Progenitor cell of endocrine pancreas (in vitro differentiated cells): Measurements from ENCODE around the gene ITGAL. TPM values are rescaled to one million over a fixed set of nuclear protein-coding genes. Genes with fewer than 3 reads are reported as not detected.
A peak's percentile ranks its signal among the peaks of the same experiment; 100 is the strongest.
"Not testable (repeated sequence)": the region's sequence is repeated elsewhere in the genome, so short reads cannot be mapped to it uniquely, and the experiment has no call there.

Experiments used
- DNase-seq: peaks from one replicate; pipeline ENCODE4 v3.0.0; 2021; ENCODE audit warnings: low spot score; ENCODE audit not compliant: unreplicated experiment
- H3K27ac Mint-ChIP-seq: 2 replicates; pipeline ENCODE4 v1.8.0; 2021; ENCODE audit warnings: mild to moderate bottlenecking, moderate library complexity, mixed read lengths
- H3K27me3 Mint-ChIP-seq: 2 replicates; pipeline ENCODE4 v1.8.0; 2021; ENCODE audit warnings: mixed read lengths
- H3K36me3 Mint-ChIP-seq: 2 replicates; pipeline ENCODE4 v1.8.0; 2022; ENCODE audit warnings: mixed read lengths; ENCODE audit not compliant: insufficient read depth
- H3K4me1 Mint-ChIP-seq: 2 replicates; pipeline ENCODE4 v1.8.0; 2021; ENCODE audit warnings: low read depth, mixed read lengths
- H3K4me3 Mint-ChIP-seq: 2 replicates; pipeline ENCODE4 v1.8.0; 2021; ENCODE audit warnings: low read depth, mild to moderate bottlenecking, moderate library complexity, mixed read lengths
- H3K9me3 Mint-ChIP-seq: 2 replicates; pipeline ENCODE4 v1.8.0; 2021; ENCODE audit warnings: low read depth, mixed read lengths
- CTCF ChIP-seq: fragments of 200-600 bp; sonication (generic); IDR thresholded peaks from one replicate; pipeline ENCODE4 v1.5.0; 2021; ENCODE audit warnings: antibody characterized with exemption, mild to moderate bottlenecking; ENCODE audit not compliant: unreplicated experiment
- total RNA-seq: library from RNA; stranded (reverse); gene quantifications from 2 replicates; pipeline ENCODE4 v1.2.1, GENCODE V29; 2021

ITGAL gene
- total RNA-seq, 1 donor from 2014 or later: 0.53 TPM

- Mint-ChIP-seq H3K4me3 (peak overlapping the region; percentile 31), H3K9me3 (peaks cover 21% of the 10 kb centered on the region), H3K4me1 (peaks cover 16% of the 10 kb centered on the region), H3K27me3 (no peaks in the 10 kb centered on the region), H3K27ac (peak overlapping the region; percentile 91), H3K36me3 (peaks cover 28% of the 10 kb centered on the region)
- TF ChIP-seq CTCF: no peak
- DNase-seq: no peak
Measured at GRCh38 chr16:30447512-30448226, 24.9 kb upstream of the ITGAL start.

GRCh38 chr16:30449116-30449435, 23.5 kb upstream of the ITGAL start:
- no peak for TF ChIP-seq CTCF
- DNase-seq: no peak
- Mint-ChIP-seq H3K36me3 (peaks cover 16% of the 10 kb centered on the region), H3K4me1 (peaks cover 23% of the 10 kb centered on the region), H3K4me3 (no peak overlapping the region), H3K9me3 (peaks cover 11% of the 10 kb centered on the region), H3K27me3 (no peaks in the 10 kb centered on the region), H3K27ac (no peak overlapping the region)

GRCh38 chr16:30452709-30453580, 19.6 kb upstream of the ITGAL start:
- not testable (repeated sequence) for DNase-seq, H3K9me3 Mint-ChIP-seq, H3K36me3 Mint-ChIP-seq, H3K27me3 Mint-ChIP-seq
- peaks cover 18% of the 10 kb centered on the region for H3K4me1 Mint-ChIP-seq
- H3K27ac Mint-ChIP-seq: peak overlapping the region; percentile 95
- peak overlapping the region; percentile 31 for H3K4me3 Mint-ChIP-seq

DNA sequence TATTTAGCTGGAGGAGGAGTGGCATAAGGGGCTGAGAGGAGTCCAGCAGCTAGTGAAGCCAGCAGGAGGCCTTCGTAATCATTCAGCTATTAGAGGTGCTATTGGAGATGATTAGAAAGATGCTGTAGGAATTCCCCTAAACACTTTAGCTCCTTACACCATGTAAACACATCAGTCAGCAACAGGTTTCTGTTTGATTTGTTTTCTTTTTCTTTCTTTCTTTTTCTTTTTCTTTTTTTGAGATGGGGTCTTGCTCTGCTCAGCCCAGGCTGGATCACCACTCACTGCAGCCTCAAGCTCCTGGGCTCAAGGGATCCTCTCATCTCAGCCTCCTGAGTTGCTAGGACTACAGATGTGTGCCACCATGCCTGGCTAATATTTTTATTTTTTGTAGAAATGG, 16.2 kb upstream of the ITGAL start:
- no peaks in the 10 kb centered on the region for H3K27me3 Mint-ChIP-seq
- no peak for DNase-seq
- H3K27ac Mint-ChIP-seq: no peak overlapping the region
- H3K9me3 Mint-ChIP-seq: peaks cover 4% of the 10 kb centered on the region
- no peaks in the 10 kb centered on the region for H3K36me3 Mint-ChIP-seq
- H3K4me1 Mint-ChIP-seq: peaks cover 21% of the 10 kb centered on the region
- no peak for TF ChIP-seq CTCF
- no peak overlapping the region for H3K4me3 Mint-ChIP-seq

DNA sequence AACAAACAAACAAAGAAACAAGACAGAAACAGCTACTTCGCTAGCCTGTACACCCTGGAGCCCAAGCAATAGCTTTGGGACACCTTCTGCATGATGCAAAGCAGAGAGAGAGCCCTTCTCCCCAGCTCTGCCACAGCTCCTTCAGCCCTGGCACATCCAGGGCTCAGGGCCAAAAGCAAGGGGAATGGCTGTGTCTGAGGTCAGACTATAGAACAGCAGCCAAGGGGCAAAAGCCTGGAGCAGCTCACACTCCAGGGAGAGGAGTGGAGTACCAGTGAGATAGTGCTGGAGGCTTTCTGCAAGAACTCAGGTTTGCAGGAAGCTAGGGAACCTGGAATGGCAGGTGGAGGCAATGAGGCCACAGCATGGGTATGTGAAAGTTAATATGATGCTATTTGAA, 15.3 kb upstream of the ITGAL start:
- Mint-ChIP-seq H3K4me3 (no peak overlapping the region), H3K4me1 (peaks cover 20% of the 10 kb centered on the region), H3K27me3 (no peaks in the 10 kb centered on the region), H3K27ac (no peak overlapping the region), H3K9me3 (peaks cover 4% of the 10 kb centered on the region), H3K36me3 (no peaks in the 10 kb centered on the region)
- no peak for TF ChIP-seq CTCF
- DNase-seq: no peak
